HG03108 (cell line): ENCODE results near the gene OR13C2.

Experiments
- ATAC-seq: cut with Tn5 transposase; IDR thresholded peaks from one replicate; pipeline ENCODE4 v1.9.1; 2021; ENCODE audit warnings: moderate library complexity; ENCODE audit not compliant: unreplicated experiment

Gene OR13C2

GRCh38 chr9:104555521-104555920, 49.9 kb downstream of the OR13C2 start:
- ATAC-seq, result no peak
